Activated gamma-delta T cell (primary cell): ENCODE data around the gene EIF3F.

Experiments
- DNase-seq: peaks from one replicate; lab custom pipeline; 2025; lab: John Stamatoyannopoulos, UW

Gene EIF3F

DNA sequence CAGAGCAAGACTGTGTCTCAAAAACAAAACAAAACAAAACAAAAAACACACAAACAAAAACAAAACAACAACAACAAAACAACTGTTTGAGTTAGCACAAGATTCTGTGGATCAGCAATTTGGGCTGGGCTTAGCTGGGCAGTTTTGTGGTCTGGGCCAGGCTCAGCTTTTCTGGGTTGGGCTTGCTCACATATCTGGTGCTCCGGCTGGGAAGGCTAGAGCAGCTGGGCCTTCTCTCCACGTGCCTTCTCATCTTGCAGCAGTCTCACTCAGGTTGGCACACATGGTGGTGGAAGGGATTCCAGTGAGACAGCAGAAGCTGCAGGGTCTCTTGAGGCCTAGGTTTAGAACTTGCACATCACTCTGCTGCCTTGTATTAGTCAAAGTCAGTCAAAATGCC is 35.7 kb downstream of the EIF3F start:
- DNase-seq, result no peak

DNA sequence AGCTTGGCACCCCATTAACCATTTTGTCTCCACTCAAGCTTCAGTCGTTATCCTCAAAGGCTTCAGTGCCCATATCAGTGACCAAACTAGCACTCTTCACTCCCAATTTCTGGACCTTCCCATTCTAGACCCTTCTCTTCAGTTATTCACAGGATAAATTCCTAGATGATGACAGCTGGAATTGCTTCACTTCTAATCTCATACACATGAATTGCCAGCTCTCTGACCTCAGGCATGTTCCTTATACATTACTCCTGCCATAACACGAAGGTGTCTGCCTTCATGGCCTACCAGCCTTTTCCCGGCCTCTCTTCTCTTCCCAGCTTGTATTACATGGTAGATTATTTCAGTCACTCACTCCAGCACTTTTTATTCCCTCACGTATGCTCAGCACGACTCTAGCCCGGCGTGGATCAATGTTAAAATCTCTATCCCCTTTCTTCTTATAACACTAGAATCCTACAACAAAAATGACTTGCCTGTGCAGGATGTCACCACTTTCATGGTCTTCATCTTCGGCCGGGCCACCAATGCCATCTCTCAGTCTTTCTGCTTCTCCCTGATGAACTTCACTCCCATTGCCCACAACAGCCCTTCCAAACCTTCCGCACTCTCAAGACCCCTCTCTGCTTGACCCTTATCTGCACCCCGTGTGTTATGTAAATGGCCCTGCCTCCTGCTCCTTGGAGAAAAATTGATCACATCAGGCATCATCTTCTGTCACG is 36.9 kb downstream of the EIF3F start:
- no peak for DNase-seq

DNA sequence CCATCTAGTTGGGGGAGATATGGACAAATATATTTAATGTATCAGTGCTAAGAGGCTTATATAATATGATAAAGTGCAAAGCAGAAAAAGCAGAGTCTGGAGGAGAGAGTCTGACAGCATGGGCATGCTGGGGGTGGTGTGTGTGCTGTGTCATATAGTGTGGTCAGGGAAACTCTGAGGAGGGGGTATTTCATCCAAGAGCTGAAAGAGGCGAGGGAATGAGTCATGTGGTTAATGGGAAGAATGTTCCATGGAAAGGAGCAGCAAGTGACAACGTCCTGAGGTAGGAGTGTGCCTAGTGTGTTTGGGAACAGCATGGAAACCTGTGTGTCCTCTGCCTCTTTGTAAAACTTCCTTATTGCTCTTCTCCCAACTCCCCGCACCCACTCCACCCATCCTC is 38.0 kb downstream of the EIF3F start:
- no peak for DNase-seq

DNA sequence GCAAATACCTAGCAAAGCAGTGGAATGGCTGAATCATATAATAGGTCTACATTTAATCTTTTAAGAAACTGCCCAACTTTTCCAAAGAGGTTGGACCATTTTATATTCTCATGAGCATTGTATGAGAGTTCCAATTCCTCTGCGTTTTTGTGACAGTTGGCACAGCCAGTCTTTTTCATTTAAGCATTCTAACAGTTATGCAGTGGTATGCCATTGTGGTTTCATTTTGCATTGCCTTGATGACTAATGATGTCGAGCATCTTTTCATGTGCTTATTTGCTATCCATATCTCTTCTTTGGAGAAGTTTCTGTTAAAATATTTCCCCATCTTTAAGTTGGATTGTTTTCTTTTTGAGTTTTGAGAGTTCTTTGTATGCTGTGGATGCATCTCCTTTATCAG is 38.7 kb downstream of the EIF3F start:
- DNase-seq, result no peak

DNA sequence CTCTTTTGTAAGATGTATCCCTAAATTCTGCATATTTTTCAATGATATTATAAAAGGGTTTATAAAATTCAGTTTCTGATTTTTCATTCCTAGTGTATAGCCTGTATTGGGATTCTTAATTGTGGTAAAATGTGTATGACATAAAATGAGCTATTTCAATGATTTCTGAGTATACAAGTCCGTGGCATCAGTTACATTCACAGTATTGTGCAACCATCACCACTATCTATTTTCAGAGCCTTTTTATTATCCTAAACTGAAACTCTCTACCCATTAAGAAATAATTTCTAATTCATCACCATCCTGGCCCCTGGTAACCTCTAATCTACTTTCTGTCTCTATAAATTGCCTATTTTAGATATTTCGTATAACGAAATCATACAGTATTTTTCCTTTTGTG is 39.8 kb downstream of the EIF3F start:
- no peak for DNase-seq

DNA sequence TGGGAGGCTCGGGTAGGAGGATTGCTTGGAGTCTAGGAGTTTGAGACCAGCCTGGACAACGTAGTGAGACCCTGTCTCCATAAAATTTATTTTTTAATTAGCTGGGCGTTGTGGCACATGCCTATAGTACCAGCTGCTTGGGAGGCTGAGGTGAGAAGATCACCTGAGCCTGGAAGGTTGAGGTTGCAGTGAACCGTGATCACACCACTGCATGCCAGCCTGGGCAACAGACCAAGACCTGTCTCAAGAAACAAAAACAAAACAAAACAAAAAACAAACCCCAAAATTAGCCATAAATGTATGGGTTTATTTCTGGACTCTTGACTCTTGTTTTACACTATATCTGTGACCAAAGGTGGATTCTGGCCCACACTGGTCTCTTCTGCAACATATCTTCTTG is 41.6 kb downstream of the EIF3F start:
- no peak for DNase-seq

DNA sequence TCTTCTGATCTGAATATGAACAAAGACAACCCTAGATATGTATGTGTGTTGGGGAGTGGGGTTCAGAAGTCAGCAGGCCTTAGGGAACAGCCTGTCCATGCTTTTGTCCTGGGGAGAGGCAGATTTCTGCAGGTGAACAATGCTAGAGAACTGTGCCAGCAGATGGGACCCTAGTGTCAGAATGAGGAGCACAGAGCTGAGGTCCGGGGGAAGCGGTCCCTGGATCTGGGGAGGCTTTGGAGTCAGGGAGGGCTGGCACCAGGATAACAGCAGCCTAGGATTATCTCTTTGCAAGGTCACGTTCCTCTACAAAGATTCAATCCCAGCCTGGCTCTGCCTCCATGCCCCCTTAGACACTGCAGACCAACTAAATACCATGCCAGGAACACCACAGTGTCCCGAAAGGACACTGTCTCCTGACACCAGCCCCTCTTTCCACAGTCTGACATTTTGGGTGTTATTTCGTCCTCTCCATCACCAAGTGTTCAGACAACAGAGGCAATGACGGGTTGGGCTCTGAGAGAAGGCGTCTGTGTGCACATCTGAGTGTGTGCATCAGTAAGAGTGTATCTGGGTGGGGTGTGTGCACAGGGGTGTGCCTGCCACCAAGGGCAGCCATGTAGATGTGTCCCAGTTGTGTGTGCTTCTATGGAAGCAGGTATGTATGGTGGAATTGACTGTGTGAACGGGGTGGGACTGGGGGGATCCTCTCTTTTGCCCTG is 43.5 kb downstream of the EIF3F start:
- no peak for DNase-seq

DNA sequence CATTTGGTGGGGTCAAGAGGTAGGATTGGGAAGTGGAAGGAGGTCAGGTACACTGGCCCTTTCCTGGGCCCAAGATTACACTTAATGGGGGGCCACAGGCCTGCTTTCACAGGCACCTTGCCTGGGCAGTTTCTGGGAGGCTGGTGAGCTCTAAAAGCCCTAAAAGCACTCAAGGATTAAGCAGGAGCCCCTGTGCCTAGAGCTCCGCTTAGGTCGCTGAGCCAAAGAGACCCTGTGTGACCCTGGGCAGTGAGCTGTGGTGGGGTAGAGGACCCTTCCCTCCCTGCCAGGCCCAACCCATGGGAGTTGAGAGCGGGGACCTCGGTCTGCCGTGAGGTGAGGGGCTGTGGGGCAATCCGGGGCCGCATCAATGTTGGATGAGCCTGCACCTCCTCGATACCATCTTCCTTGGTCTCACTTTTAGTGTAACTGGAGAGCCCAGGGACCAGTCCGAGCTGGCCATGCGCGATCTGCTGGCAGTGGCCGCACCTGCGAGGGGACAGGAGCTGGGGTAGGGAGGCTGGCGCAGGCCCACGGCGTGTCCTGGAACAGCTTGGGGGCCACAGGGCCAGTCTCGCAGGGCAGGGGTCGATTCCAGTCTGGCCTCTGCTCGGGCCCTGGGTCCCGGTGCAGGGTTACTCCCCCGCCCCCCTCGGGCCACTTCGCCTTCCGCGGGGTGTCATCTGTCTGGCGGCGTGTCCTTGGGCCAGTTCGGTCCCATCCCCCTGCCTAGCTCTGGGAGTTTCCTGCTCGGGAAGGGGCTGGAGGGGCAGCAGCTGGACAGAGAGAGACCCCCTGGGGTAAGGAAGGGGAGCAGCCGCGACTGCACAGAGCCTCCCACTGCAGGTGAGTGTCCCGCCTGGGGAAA is 44.3 kb downstream of the EIF3F start:
- DNase-seq, result no peak

DNA sequence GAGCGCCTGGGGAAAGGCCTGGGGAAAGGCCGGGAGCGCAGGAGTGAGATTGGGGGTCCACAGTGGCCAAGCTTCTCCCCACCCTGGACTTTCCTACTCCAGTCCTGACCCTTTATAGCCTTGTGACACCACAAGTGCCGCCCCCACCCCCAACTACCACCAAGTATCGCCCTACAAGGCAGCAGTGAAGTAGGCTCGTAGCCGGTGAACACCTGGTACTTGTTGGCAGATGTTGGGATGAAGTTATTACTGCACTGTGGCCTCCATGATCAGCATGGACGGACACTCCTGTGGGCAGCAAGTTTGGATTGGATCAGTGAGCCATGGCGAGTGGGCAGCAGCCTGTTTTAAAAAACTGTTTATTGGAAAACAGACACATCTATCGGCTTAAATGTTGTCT is 45.0 kb downstream of the EIF3F start:
- no peak for DNase-seq

DNA sequence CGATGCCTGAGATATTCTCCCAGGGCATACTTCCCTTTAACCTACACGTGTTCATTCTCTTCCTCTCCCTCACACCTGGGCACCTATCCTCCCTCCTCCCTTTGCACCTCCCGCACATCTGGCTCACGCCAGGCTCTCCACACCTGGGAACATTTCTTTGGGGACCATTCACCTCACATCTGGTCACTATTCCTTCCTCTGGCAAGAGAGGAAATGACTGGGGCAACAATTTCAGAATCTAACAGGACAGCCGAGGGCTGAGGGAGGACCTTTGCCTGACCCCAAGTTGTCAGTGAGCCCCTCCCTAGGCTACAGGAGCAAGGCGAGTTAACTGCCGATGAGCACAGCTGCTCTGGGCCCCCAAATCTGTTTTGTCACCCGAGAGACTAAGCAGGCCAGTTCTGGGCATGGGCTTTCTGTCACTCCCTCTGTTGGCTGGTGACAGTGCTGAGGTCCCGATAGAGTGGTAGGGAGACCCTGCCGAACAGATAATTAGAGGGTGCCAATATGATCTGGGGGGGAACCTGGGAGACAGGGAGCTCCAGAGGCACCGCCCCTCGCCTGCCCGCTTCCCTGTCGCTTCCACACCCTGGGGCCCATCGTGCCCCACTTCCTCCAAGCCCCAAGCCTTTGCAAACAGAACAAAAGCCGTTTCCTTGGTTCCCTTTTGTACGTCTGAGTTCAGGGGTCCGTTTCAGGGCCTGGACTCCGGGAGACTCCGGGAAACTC is 45.6 kb downstream of the EIF3F start:
- DNase-seq, result no peak

DNA sequence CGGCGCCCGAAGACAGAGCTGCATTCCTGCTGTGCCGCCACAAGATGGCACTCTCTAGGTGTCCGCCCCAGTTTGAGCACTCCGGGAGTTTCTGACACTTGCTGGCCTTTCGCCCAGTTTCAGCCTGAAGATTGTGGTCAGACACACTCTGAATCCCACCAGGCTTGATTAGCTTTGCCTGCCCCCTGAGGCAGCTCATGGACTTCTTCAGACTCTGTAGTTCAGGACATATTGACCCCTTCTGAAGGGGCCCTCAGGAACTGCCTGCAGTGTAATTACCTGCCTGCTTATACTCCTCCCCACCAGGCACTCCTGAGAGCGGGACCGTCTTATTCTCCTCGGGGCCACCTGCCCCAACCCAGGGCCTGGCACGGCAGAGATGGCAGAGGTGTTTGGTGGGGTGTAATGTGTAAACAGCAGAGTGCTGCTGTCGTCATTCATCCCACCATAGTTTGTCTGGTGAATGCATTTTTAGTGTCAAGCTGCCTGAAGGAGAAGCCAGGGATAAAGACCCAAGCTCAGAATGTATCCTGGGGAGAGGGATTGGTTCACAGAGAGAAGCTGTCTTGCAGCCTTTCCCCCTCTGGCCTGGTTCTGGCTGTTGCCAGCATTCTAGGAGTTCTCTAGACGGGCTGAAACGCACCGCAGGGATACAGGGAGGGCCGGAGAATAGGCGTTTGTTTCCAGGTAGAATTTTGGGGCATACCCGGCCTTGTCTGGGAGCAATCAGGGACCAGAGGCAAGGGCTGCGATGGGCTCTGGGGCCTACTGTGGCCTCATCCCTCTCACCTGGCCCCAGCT is 46.4 kb downstream of the EIF3F start:
- DNase-seq, result no peak

DNA sequence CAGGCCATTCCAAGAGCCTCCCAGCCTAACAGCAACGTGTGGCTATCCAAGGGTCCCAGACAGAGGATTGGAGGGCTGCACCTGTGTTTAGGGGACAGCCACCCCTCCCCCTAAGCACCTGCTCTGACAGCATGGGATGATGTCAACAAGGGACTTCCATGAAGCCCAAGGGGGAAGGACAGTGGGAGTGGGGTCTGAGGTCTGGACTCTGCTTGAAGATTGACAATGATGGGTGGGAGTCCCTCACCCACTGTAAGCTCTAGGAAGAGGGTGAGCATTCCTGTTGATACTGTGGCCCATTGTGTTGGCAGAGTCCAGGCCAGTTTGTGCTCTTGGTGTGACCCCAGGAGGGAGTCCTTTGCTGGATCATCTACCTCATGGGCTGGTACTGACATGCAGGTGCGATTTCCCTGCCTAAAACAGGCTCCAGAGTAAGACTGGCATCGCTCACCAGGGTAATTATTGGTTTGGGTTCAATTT is 47.0 kb downstream of the EIF3F start:
- no peak for DNase-seq

DNA sequence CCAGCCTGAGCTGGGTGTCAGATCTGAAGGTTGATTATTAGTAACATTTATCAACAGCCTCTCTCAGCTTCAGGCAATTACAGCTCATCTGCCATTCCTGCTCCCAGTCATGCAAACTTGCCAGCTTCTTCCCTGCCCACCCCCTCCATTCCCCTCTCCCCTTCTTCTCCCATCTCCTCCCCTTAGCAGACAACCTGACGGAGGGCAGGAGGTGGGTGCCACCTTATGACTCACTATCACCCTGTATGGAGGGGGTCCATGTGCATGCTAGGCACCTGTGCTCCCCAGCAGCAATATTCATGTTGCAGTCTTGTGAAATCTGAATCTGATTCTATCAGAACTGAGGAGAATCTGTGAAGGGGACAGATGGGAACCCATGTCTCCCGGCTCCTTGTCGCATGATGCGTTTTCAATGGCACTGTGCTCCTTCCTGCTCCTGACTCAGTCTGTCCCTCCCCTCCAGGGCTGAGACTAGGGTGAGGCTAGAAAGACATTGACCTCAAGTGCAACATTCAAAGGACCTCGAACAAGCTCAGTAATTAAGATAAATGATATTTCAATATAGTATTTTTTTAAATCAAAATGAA is 47.6 kb downstream of the EIF3F start:
- DNase-seq, result no peak

DNA sequence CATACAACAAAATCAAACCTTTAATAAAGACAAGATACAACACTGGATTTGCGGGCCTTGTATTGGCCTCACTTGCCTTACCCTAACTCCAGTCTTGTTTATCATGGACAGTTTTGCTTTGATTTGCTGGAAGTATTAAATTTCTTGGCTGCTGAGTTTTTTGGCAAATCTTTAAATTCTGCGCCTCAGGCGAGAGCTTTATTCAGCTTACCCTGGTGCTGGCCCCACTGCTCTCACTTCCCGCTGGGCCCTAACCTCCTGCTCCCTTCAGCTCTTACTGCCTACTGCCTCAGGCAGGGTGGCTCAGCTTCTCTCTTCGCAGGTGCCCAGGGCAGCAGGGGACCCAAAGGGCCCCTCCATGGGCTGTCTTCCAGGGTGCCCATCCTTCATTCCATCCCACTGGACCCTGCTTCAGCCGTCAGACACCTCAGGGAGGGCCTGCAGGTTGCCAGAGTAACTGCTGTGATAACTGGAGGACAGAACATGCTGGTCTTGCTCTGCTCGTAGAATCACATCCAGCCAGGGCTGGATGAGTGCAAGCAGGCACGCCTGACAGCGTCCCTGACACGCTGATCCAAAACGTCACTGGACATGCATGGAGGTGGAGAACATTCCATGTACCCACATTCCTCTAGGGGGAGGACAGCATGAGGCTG is 48.2 kb downstream of the EIF3F start:
- no peak for DNase-seq

DNA sequence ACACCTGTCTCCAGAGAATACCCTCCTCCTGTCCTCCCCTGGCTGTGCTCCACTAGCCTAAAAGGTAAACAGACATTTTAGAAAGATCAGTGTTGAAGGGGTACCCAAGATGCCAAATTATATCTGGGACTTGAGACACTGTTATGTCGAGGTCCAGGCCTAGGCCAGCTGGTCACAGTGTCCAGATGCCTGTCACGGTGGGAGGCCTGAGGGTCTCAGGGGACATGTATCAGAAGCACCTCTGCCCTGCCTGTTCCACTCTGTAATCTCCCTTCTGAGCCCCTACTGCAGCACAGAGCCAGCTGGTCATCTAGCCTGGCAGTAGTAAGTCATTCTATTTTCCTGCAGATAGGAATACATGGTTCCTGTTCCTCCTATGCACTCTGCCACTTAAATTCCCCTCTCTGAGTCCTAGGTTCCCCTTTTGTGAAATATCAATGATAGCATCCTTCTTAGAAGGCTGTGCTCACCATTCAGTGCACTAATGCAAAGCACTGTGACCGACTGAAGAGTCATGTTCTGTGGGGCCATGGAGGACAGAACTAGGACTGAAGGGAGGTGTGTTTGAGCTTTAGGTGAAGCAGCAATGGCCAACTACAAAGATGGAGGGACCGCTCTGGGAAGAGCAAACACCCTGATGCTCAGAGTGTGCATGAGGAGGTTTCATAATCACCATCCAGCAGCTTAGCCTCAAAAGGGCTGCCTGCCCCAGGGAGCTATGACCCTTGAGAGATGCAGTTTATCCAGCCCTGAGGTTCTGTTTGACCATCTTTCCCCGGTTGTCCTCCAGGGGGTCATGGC is 49.1 kb downstream of the EIF3F start:
- DNase-seq, result no peak

DNA sequence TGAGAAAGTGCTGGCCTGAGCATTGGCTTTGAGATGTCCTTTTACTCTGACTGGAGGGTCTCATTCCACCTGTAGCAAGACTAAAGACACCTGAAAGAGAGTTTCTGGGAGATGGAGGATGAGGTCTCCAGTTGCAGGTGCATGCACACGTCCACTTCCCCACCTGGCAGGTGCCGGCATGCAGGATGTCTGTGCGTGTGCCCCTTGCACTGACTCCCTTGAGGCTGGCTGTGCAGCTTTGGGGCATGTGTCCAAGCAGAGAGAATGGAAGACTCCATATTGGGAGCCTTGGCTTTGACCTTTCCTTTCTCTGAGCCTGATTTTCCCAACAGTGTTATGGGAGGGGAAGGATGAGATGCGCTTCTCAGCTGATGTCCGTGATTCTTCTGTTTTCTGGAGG is 49.8 kb downstream of the EIF3F start:
- DNase-seq, result no peak

DNA sequence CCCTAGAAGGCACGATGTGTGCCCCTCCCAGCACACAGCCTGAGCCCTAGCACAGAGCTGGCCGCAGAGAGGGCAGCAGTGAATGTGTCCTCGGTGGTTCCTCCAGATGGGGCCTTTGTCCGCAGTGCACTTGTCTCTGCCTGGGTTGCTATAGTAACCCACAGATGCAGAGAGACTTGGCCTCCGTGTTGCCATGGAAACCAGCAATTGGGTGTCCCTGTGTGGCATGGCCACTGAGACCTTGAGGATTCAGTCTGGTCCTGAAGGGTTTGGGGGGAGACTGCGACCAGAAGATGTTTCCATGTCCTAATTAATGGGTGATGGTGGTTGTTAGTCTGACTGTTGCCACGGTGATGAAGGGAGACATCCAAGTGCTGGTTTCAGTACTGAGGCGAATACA is 51.3 kb downstream of the EIF3F start:
- no peak for DNase-seq

DNA sequence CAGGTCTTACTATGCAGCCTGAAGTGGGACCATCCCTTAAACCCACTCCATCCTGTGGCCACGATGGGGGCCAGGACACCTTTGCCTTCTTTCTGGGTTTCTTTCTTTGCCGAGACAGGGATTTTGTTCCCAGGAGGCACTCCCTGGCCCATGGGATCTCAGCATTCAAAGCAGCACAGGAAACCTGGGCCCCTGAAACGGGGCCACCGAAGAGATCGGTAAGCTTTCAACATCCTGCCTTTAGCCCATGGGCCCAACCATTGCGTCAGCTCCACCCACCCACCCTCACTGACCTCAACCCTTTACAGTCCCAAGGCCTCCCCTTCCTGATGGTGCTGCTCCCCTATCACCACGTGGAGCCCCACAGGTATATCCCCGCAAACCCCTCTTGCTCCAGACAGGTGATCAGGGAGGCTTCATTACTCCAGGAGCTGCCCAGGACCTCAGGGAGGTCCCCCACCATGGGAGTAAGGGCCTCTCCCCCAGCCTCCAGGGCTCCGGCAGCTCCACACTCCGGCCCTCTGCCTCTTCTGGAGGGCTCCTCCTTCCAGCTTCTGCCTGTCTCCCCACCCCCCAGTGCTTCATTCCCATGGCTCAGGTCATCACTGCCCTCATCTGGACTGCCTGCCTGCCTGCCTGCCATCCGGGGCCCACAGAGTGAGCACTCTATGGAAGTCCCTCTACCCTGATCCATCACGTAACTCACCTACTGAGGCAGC is 51.8 kb downstream of the EIF3F start:
- no peak for DNase-seq
